Adrenal gland (tissue), 5 donors: ENCODE data around the gene LRFN2.

Experiments
- CTCF ChIP-seq, 6 experiments: fragments of 450-650 bp in 4 of 6; fragments of 200-600 bp in 2 of 6; sonication (generic) in 1 of 6; IDR thresholded peaks; 1 replicate in 5 of 6; 2 replicates in 1 of 6; pipeline versions ENCODE4 v1.5.1 to v1.8.0; 2016 to 2021; ENCODE audit warnings: antibody characterized with exemption in 6 of 6, mild to moderate bottlenecking in 2 of 6, moderate library complexity in 1 of 6
- POLR2A ChIP-seq, 2 donors: fragments of 450-650 bp; IDR thresholded peaks; one replicate each; pipeline ENCODE4 v1.6.1; 2017; ENCODE audit warnings: antibody characterized with exemption in 2 of 2, mild to moderate bottlenecking in 2 of 2, moderate library complexity in 1 of 2
- donor health status: DM: no; HTN: no; CAD: no.

- TF ChIP-seq CTCF (IDR thresholded peaks at IDR 0.05) = no peak
- no peak for TF ChIP-seq POLR2A (IDR thresholded peaks at IDR 0.05)
Observed at GRCh38 chr6:40500227-40500626, 86.9 kb downstream of the LRFN2 start.
